ENCODE measurements around the gene RPL10.

DNA sequence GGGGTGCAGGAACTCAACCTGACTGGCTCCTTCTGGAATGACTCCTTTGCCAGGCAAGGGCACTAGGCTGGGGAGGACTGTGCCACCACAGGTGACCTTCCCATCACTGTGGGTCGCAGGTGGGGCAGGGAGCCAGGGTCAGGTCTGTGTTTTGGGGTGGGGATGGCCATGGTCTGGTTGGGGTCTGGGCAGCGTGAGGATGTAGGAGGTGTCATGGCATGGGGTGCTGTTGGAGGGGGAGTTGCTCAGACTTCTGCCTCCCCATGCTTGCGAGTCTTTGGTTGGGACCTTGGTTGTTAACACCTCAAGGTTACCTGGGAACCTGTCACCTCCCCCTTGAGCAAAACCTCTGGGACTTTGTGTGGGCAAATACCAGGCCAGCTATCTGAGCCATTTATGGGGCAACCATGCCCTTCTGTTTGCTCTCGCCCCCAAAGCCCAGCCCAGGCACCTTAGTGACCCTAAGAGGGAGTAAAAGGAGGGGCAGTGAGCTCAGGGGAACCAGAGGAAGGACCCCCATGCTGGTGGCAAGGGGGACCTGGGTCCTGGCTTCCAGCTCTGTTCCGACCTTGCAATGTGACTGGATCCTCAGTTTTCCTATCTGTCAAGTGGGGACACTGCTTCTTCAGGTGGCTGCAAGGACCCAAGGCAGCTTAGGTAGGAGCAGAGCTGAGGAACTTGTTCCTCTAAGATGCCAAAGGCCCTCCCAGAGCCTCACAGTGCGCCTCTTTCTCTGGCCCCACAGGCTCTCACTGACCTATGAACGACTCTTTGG, 36.4 kb downstream of the RPL10 start:
- TF ChIP-seq CTCF (IDR thresholded peaks at IDR 0.05) (no peak), POLR2A (IDR thresholded peaks at IDR 0.05) (no peak)
